Measurements from ENCODE around the gene LDLRAD4.

GRCh38 chr18:13485182-13485581 lies 266.6 kb downstream of the LDLRAD4 start:
- TF ChIP-seq POLR2A (IDR thresholded peaks at IDR 0.05), result no peak
- no peak for TF ChIP-seq CTCF (IDR thresholded peaks at IDR 0.05)
- TF ChIP-seq EP300 (IDR thresholded peaks at IDR 0.05), result no peak

All from tibial nerve (tissue), 4 donors.